Left ventricle myocardium inferior (tissue), 1 donor: Measurements from ENCODE around the gene SPRR2B. TPM values are rescaled to one million over a fixed set of nuclear protein-coding genes. Genes with fewer than 3 reads are reported as not detected.

ENCODE experiments used
- DNase-seq: peaks from one replicate; pipeline ENCODE4 v3.0.0-alpha.2; 2020
- H3K27ac ChIP-seq: fragments of 200-600 bp; replicated peaks from 2 replicates; pipeline ENCODE4 v1.8.0; 2021
- H3K27me3 ChIP-seq: fragments of 200-600 bp; 2 replicates; pipeline ENCODE4 v1.8.0; 2021; ENCODE audit warnings: low read depth
- H3K36me3 ChIP-seq: fragments of 200-600 bp; 2 replicates; pipeline ENCODE4 v1.8.0; 2021
- H3K4me1 ChIP-seq: fragments of 200-600 bp; 2 replicates; pipeline ENCODE4 v1.8.0; 2021
- H3K4me3 ChIP-seq: fragments of 200-600 bp; 2 replicates; pipeline ENCODE4 v1.8.0; 2021; ENCODE audit warnings: mild to moderate bottlenecking, moderate library complexity
- H3K9me3 ChIP-seq: fragments of 200-600 bp; replicated peaks from 2 replicates; pipeline ENCODE4 v1.8.0; 2021
- intact Hi-C: fragments of 100-400 bp; cut with micrococcal nuclease; formaldehyde crosslinking; loops from one replicate; pipeline ENCODE4 v1.11.0; 2022
- total RNA-seq: library from RNA; stranded (reverse); fragmentation: NEBNext Ultra II Directional; extraction: Animal tissue kit (Norgen Biotek cat#: 25700); gene quantifications from one replicate; pipeline ENCODE4 v1.2.1, GENCODE V29; 2021
- TF ChIP-seq, protein P1 (sequence below): fragments of 200-600 bp; IDR thresholded peaks from 2 replicates; pipeline ENCODE4 v1.8.0; 2021; ENCODE audit warnings: antibody characterized with exemption, mild to moderate bottlenecking, borderline replicate concordance
- donor health status: DM: no; HTN: yes; CAD: no; lungs with severe emphysema.

SPRR2B gene
- total RNA-seq, 1 donor from 2014 or later, result not detected

- H3K27ac ChIP-seq, result no peak overlapping the region
- DNase-seq, result no peak
- TF ChIP-seq, protein P1, sequence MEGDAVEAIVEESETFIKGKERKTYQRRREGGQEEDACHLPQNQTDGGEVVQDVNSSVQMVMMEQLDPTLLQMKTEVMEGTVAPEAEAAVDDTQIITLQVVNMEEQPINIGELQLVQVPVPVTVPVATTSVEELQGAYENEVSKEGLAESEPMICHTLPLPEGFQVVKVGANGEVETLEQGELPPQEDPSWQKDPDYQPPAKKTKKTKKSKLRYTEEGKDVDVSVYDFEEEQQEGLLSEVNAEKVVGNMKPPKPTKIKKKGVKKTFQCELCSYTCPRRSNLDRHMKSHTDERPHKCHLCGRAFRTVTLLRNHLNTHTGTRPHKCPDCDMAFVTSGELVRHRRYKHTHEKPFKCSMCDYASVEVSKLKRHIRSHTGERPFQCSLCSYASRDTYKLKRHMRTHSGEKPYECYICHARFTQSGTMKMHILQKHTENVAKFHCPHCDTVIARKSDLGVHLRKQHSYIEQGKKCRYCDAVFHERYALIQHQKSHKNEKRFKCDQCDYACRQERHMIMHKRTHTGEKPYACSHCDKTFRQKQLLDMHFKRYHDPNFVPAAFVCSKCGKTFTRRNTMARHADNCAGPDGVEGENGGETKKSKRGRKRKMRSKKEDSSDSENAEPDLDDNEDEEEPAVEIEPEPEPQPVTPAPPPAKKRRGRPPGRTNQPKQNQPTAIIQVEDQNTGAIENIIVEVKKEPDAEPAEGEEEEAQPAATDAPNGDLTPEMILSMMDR, result no peak
- no peak overlapping the region for H3K4me3 ChIP-seq
- no peaks in the 10 kb centered on the region for H3K4me1 ChIP-seq
- no peaks in the 10 kb centered on the region for H3K36me3 ChIP-seq
- peaks cover 34% of the 10 kb centered on the region for H3K9me3 ChIP-seq
- H3K27me3 ChIP-seq, result no peaks in the 10 kb centered on the region
- intact Hi-C loops, result no loop called here
These were observed 10.3 kb upstream of the SPRR2B start for GRCh38 chr1:153081736-153082135.

DNA sequence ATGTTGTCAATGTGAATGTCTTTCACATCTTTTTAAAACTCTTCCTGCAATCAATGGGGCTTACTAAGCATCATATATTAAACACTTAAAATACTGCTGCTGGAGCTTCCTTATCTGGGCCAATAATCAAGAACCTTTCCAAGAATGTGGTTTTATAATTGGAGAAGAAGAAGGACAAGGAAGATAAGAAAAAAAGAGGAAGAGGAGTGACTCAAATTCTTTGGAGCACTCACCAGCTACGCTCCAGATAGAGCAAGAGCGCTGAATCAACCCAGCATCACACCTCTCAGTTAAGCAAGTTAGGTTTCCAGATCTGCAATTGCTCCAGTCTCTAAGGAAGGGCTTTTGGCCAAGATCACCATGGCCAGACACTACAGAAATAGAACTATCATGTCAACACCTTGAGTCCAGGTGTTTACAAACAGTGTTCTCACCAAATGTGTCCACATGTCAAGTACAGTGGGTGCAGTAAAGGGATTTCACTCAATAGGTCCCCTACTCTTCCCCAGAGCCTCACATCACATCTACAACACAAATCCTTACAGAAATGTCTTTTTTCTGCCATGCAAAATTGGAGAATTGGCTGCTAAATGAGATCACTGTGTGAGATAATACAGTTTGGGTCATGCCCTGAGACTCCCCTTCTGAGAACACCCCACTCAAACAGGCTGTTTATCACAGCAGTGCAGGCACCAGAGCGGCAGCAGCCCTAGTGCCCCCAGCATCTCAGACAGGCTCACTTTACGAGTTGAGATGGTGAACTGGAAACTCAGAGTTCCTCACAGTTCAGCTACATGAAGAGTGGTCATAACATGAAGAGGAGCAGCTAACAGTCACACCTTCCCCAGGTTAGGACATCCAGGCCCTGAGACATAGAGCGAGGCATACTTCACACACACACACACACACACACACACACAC lies 1.7 kb upstream of the SPRR2B start:
- DNase-seq, result no peak
- TF ChIP-seq, protein P1, result no peak
- H3K4me3 ChIP-seq, result no peak overlapping the region
- intact Hi-C loops, result no loop called here
- no peaks in the 10 kb centered on the region for H3K27me3 ChIP-seq
- H3K9me3 ChIP-seq, result peaks cover 10% of the 10 kb centered on the region
- H3K4me1 ChIP-seq, result no peaks in the 10 kb centered on the region
- H3K36me3 ChIP-seq, result no peaks in the 10 kb centered on the region
- H3K27ac ChIP-seq, result no peak overlapping the region

DNA sequence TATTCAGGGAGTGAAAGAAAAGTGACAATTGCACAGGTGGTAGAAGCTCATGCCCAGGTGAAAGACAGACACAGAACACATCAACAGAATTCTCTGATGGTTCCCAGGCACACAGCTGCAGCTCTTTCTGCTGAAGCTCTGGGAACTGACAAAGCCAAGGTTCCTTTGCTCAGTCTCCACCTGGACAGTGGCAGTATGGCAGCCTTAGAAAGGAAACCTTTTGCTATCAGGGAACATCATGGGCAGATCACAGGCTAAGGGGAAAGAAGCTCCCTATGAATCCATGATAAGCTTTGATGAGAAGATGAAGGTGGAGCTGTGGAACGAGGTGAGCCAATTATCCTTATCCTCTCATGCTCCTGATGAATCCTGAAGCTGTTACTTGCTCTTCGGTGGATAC lies 1.2 kb downstream of the SPRR2B start:
- no peak for DNase-seq
- no peaks in the 10 kb centered on the region for H3K36me3 ChIP-seq
- H3K27me3 ChIP-seq, result no peaks in the 10 kb centered on the region
- intact Hi-C loops, result no loop called here
- no peak overlapping the region for H3K27ac ChIP-seq
- no peak overlapping the region for H3K4me3 ChIP-seq
- TF ChIP-seq, protein P1, result no peak
- peaks cover 8% of the 10 kb centered on the region for H3K9me3 ChIP-seq
- H3K4me1 ChIP-seq, result no peaks in the 10 kb centered on the region

DNA sequence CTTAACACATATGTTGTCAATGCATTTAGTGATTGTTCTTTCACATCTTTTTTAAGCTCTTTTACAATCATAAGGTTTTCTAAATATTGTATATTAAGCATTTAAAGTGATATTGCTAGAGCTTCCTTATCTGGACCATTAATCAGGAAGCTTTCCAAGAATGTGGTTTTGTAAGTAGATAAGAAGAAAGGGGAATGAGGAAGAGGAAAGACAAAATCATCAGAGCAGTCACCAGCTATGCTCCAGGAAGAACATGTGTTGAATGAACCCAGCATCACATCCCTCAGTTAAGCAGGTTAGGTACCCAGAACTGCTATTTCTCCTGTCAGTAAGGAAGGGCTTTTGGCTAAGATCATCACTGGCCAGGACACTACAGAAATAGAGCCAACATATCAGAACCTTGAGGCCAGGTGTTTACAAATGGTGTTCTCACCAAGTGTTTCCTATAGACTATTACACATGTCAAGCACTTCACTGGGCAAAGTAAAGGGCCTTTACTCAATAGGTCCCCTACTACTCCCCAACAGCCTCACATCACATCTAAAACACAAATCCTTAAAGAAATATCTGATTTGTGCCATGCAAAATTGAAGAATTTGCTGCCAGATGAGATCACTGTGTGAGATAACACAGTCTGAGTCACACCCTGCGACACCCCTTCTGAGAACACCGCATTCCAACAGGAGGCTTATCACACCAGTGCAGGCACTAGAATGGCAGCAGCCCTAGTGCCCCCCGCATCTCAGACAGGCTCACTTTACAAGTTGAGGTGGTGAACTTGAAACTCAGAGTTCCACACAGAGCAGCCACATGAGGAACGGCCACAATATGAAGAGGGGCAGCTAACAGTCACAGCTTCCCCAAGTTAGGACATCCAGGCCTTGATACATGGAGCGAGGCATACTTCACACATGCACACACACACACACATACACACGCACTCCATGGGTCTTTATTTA lies 12.3 kb downstream of the SPRR2B start:
- no peaks in the 10 kb centered on the region for H3K36me3 ChIP-seq
- TF ChIP-seq, protein P1, result no peak
- DNase-seq, result no peak
- no peak overlapping the region for H3K4me3 ChIP-seq
- intact Hi-C loops, result no loop called here
- no peak overlapping the region for H3K27ac ChIP-seq
- no peaks in the 10 kb centered on the region for H3K9me3 ChIP-seq
- no peaks in the 10 kb centered on the region for H3K4me1 ChIP-seq
- peaks cover 5% of the 10 kb centered on the region for H3K27me3 ChIP-seq

DNA sequence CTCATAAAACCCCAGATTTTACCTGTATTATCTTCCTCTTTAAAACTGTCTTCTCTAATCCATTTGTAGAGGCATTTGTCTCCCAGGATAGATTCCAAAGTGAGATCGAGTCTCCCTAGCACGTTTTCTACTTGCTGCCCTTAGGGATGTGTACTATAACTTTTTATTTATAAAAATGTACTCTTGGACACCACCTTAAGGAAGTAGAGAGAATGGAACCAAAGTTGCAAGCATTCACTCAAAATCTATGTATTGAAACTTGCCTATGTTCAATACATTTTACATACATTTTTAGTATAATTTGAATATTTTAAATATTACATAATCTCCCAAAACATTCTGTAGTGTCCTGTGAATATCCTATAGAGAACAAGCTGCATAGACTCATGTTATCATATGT lies 13.3 kb downstream of the SPRR2B start:
- Histone ChIP-seq H3K27ac (no peak overlapping the region), H3K4me1 (no peaks in the 10 kb centered on the region), H3K9me3 (peaks cover 6% of the 10 kb centered on the region), H3K27me3 (peaks cover 5% of the 10 kb centered on the region), H3K36me3 (no peaks in the 10 kb centered on the region), H3K4me3 (no peak overlapping the region)
- intact Hi-C loops, result no loop called here
- no peak for DNase-seq
- TF ChIP-seq, protein P1, result no peak
